Measurements from ENCODE around the gene MYL4. TPM values are rescaled to one million over a fixed set of nuclear protein-coding genes. Genes with fewer than 3 reads are reported as not detected.

The MYL4 gene
- total and polyA plus RNA-seq, 10 of the 15 experiments (the other 5 are each of a cell fraction or from before 2014, with no cell fraction given) = 0.23 to 1.6 (median 0.58) TPM; not detected in 3

- Histone ChIP-seq H4K20me1 (ENCODE audit: control insufficient read depth, insufficient read depth) (no peaks in the 10 kb centered on the region), H3K27me3 (replicated peaks in 1 of 2; ENCODE audit: control insufficient read depth in 2 of 2, insufficient read depth in 2 of 2, low read length in 1 of 2) (no peaks in the 10 kb centered on the region), H3K36me3 (ENCODE audit: control insufficient read depth in 2 of 2, insufficient read depth in 2 of 2, low read length in 1 of 2) (peaks cover 2 to 17% of the 10 kb centered on the region in 2 experiments), H3K4me3 (no peak overlapping the region), H3K9me3 (replicated peaks; ENCODE audit: control insufficient read depth, insufficient read depth, low read length) (no peaks in the 10 kb centered on the region), H3K4me2 (ENCODE audit: control insufficient read depth, insufficient read depth) (no peak overlapping the region), H3K4me1 (ENCODE audit: control insufficient read depth, insufficient read depth, low read length) (no peaks in the 10 kb centered on the region), H3K9ac (ENCODE audit: control insufficient read depth, insufficient read depth, low read length) (no peak overlapping the region), H2AFZ (ENCODE audit: control insufficient read depth, low read depth, low read length) (no peak overlapping the region), H3K27ac (ENCODE audit: control insufficient read depth, insufficient read depth) (no peak overlapping the region), H3K79me2 (ENCODE audit: control insufficient read depth, insufficient read depth, low read length) (peaks cover 85% of the 10 kb centered on the region)
- intact Hi-C loops (cut with micrococcal nuclease; ENCODE audit: unreplicated experiment) = no loop called here
- ChIA-PET SMC1A (ENCODE audit: uncharacterized antibody, unreplicated experiment) (no interaction called here), CTCF (no interaction called here), RAD21 (ENCODE audit: unreplicated experiment) (no interaction called here), POLR2A (interaction anchor here (1.2 kb wide), 1 partner anchor 18 kb away, joined by 3 read pairs; no protein-coding TSS in a partner anchor)
- ATAC-seq = no peak
- BruUV-seq (replicated peaks) = no TSS peak
- TF ChIP-seq NR2C2 (IDR thresholded peaks at IDR 0.05; ENCODE audit: borderline replicate concordance, control insufficient read depth, insufficient read length, low read depth) = no peak
- TF ChIP-seq CREM (IDR thresholded peaks at IDR 0.05; ENCODE audit: low read depth) = no peak
- TF ChIP-seq RFX5 (IDR thresholded peaks at IDR 0.05; ENCODE audit: low read depth, low read length) = no peak
- no peak for TF ChIP-seq HSF1 (IDR thresholded peaks at IDR 0.05; ENCODE audit: low read depth, low read length)
- no peak for TF ChIP-seq PBX3 (IDR thresholded peaks at IDR 0.05; ENCODE audit: insufficient replicate concordance, low read depth, low read length)
- TF ChIP-seq MEF2A (IDR thresholded peaks at IDR 0.05; ENCODE audit: insufficient read depth, low read depth, low read length) = no peak
- TF ChIP-seq MYC (IDR thresholded peaks at IDR 0.05; ENCODE audit: insufficient read depth, insufficient read length, insufficient replicate concordance, low read length, severe bottlenecking) = no peak
- TF ChIP-seq E2F8 (IDR thresholded peaks at IDR 0.05; ENCODE audit: low read depth, partially characterized antibody) = no peak
- TF ChIP-seq SP1 (IDR thresholded peaks at IDR 0.05; ENCODE audit: low read depth, low read length) = no peak
- no peak for TF ChIP-seq GATAD2B (conservative IDR thresholded peaks at IDR 0.05; ENCODE audit: low read depth)
- TF ChIP-seq POLR2AphosphoS2 (IDR thresholded peaks at IDR 0.05; ENCODE audit: low read depth, low read length) = no peak
- TF ChIP-seq PAX5 (IDR thresholded peaks at IDR 0.05; ENCODE audit: borderline replicate concordance, low read depth, low read length) = no peak
- no peak for TF ChIP-seq FOS (IDR thresholded peaks at IDR 0.05; ENCODE audit: borderline replicate concordance, extremely low read depth, insufficient read length)
- no peak for TF ChIP-seq EED (IDR thresholded peaks at IDR 0.05; ENCODE audit: low read depth)
- TF ChIP-seq BACH1 (IDR thresholded peaks at IDR 0.05; ENCODE audit: borderline replicate concordance) = no peak
- no peak for TF ChIP-seq EP300 (IDR thresholded peaks at IDR 0.05; ENCODE audit: borderline replicate concordance in 1 of 2, control insufficient read depth in 1 of 2, low read depth in 2 of 2, low read length in 2 of 2)
- TF ChIP-seq CTCF (IDR thresholded peaks at IDR 0.05 in 2 of 3, conservative IDR thresholded peaks at IDR 0.05 in 1 of 3; ENCODE audit: control insufficient read depth in 2 of 3, extremely low read depth in 1 of 3, insufficient read depth in 1 of 3, low read depth in 3 of 3, low read length in 3 of 3) = no peak
- DNase-seq (ENCODE audit: low read depth, low spot score) = no peak
- FAIRE-seq = no peak
- 53% methylated on average over 2 of the region's 2 CpGs for WGBS (ENCODE audit: insufficient coverage, insufficient replicate concordance, low lambda C conversion rate, missing lambda C conversion rate)
- in situ Hi-C loops (cut with MboI) = no loop called here
Measured at GRCh38 chr17:47176389-47176826, 32.7 kb upstream of the MYL4 start.

Measured in GM12878 (cell line).